OCI-M2 (cell line): ENCODE results near the gene COPG1.

Experiments used
- DNase-seq: peaks from one replicate; lab custom pipeline; 2025; ENCODE audit not compliant: unreplicated experiment; lab: John Stamatoyannopoulos, UW

COPG1 gene

GRCh38 chr3:129278966-129279906, 29.8 kb downstream of the COPG1 start:
- no peak for DNase-seq

GRCh38 chr3:129280183-129280582, 30.8 kb downstream of the COPG1 start:
- DNase-seq = no peak

GRCh38 chr3:129281726-129282125, 32.3 kb downstream of the COPG1 start:
- DNase-seq = no peak

- no peak for DNase-seq
These were observed 33.4 kb downstream of the COPG1 start for GRCh38 chr3:129282727-129283327.

- DNase-seq = no peak
These were observed 36.7 kb downstream of the COPG1 start for GRCh38 chr3:129286081-129286480.

GRCh38 chr3:129288446-129288845, 39.0 kb downstream of the COPG1 start:
- DNase-seq = no peak

GRCh38 chr3:129289201-129289921, 40.0 kb downstream of the COPG1 start:
- peak; percentile 37 for DNase-seq

GRCh38 chr3:129291236-129291886, 42.0 kb downstream of the COPG1 start:
- no peak for DNase-seq

GRCh38 chr3:129295286-129295685, 45.9 kb downstream of the COPG1 start:
- no peak for DNase-seq

GRCh38 chr3:129304146-129304961, 54.9 kb downstream of the COPG1 start:
- no peak for DNase-seq

GRCh38 chr3:129304962-129305222, 55.5 kb downstream of the COPG1 start:
- DNase-seq = no peak

GRCh38 chr3:129305592-129306091, 56.2 kb downstream of the COPG1 start:
- DNase-seq = no peak

GRCh38 chr3:129308636-129309035, 59.2 kb downstream of the COPG1 start:
- no peak for DNase-seq

GRCh38 chr3:129310111-129311011, 61.0 kb downstream of the COPG1 start:
- no peak for DNase-seq

GRCh38 chr3:129311054-129311902, 61.9 kb downstream of the COPG1 start:
- no peak for DNase-seq

GRCh38 chr3:129312021-129312639, 62.7 kb downstream of the COPG1 start:
- DNase-seq = no peak

- no peak for DNase-seq
These were observed 63.4 kb downstream of the COPG1 start for GRCh38 chr3:129312671-129313414.

GRCh38 chr3:129313415-129313664, 63.9 kb downstream of the COPG1 start:
- DNase-seq = no peak
